HEK293 (cell line): ENCODE measurements around the gene TNIP1.

Source experiments
- CTCF ChIP-seq: fragments of 450-650 bp; formaldehyde crosslinking; IDR thresholded peaks from 2 replicates; pipeline ENCODE4 v1.5.1; 2016; ENCODE audit warnings: missing biosample characterization, missing genetic modification characterization
- GLIS2 ChIP-seq: fragments of 450-650 bp; formaldehyde crosslinking; IDR thresholded peaks from 2 replicates; pipeline ENCODE4 v1.5.1; 2016; ENCODE audit warnings: missing biosample characterization, missing genetic modification characterization
- HOXC10 ChIP-seq: sonication (generic); formaldehyde crosslinking; IDR thresholded peaks from 2 replicates; pipeline ENCODE4 v1.8.1; 2023; ENCODE audit warnings: mild to moderate bottlenecking, missing genetic modification reagents
- KLF10 ChIP-seq: fragments of 450-650 bp; IDR thresholded peaks from 2 replicates; pipeline ENCODE4 v1.5.1; 2018; ENCODE audit warnings: missing biosample characterization, mild to moderate bottlenecking, missing genetic modification characterization
- KLF7 ChIP-seq: fragments of 450-650 bp; formaldehyde crosslinking; IDR thresholded peaks from 2 replicates; pipeline ENCODE4 v1.5.1; 2016; ENCODE audit warnings: missing biosample characterization, missing genetic modification characterization, borderline replicate concordance
- MYNN ChIP-seq: fragments of 450-650 bp; formaldehyde crosslinking; IDR thresholded peaks from 2 replicates; pipeline ENCODE4 v1.5.1; 2016; ENCODE audit warnings: missing biosample characterization, missing genetic modification characterization, borderline replicate concordance
- PRDM1 ChIP-seq: fragments of 450-650 bp; formaldehyde crosslinking; IDR thresholded peaks from 2 replicates; pipeline ENCODE4; 2016; ENCODE audit warnings: missing biosample characterization, missing genetic modification characterization
- RBAK ChIP-seq: fragments of 450-650 bp; formaldehyde crosslinking; IDR thresholded peaks from 2 replicates; pipeline ENCODE4 v1.5.1; 2016; ENCODE audit warnings: missing biosample characterization, missing genetic modification characterization
- REPIN1 ChIP-seq: fragments of 450-650 bp; formaldehyde crosslinking; IDR thresholded peaks from 2 replicates; pipeline ENCODE4 v1.5.1; 2017; ENCODE audit warnings: missing biosample characterization, missing genetic modification characterization, low read depth
- SETDB1 ChIP-seq: IDR thresholded peaks from one replicate; pipeline ENCODE4 v1.6.1; 2017; ENCODE audit warnings: mild to moderate bottlenecking, low read length, moderate library complexity, mixed read lengths; ENCODE audit not compliant: insufficient read length
- SP2 ChIP-seq: fragments of 450-650 bp; formaldehyde crosslinking; IDR thresholded peaks from 2 replicates; pipeline ENCODE4 v1.5.1; 2016; ENCODE audit warnings: missing biosample characterization, missing genetic modification characterization
- SP3 ChIP-seq: fragments of 450-650 bp; formaldehyde crosslinking; IDR thresholded peaks from 2 replicates; pipeline ENCODE4 v1.5.1; 2016; ENCODE audit warnings: missing biosample characterization, missing genetic modification characterization
- TRIM28 ChIP-seq: IDR thresholded peaks from 2 replicates; pipeline ENCODE4 v1.6.1; 2011; ENCODE audit warnings: low read length, control low read depth, borderline replicate concordance
- YY2 ChIP-seq: fragments of 450-650 bp; formaldehyde crosslinking; IDR thresholded peaks from 2 replicates; pipeline ENCODE4 v1.5.1; 2016; ENCODE audit warnings: missing biosample characterization, missing genetic modification characterization
- ZBTB11 ChIP-seq: fragments of 450-650 bp; formaldehyde crosslinking; conservative IDR thresholded peaks from 2 replicates; pipeline ENCODE4 v1.5.1; 2016; ENCODE audit warnings: low read depth, missing biosample characterization, missing genetic modification characterization
- ZBTB48 ChIP-seq: fragments of 450-650 bp; formaldehyde crosslinking; IDR thresholded peaks from 2 replicates; pipeline ENCODE4 v1.5.1; 2016; ENCODE audit warnings: missing biosample characterization, missing genetic modification characterization
- ZBTB49 ChIP-seq: fragments of 450-650 bp; formaldehyde crosslinking; IDR thresholded peaks from 2 replicates; pipeline ENCODE4 v1.5.1; 2016; ENCODE audit warnings: missing biosample characterization, missing genetic modification characterization, low read depth
- ZBTB7A ChIP-seq: fragments of 450-650 bp; formaldehyde crosslinking; IDR thresholded peaks from 2 replicates; pipeline ENCODE4 v1.5.1; 2016; ENCODE audit warnings: low read depth, missing biosample characterization, missing genetic modification characterization
- ZBTB8A ChIP-seq: fragments of 450-650 bp; formaldehyde crosslinking; IDR thresholded peaks from 2 replicates; pipeline ENCODE4 v1.5.1; 2016; ENCODE audit warnings: missing biosample characterization, missing genetic modification characterization
- ZFP41 ChIP-seq: fragments of 450-650 bp; formaldehyde crosslinking; IDR thresholded peaks from 2 replicates; pipeline ENCODE4 v1.5.1; 2016; ENCODE audit warnings: missing biosample characterization, missing genetic modification characterization, borderline replicate concordance
- ZIC2 ChIP-seq: fragments of 450-650 bp; formaldehyde crosslinking; IDR thresholded peaks from 2 replicates; pipeline ENCODE4 v1.5.1; 2016; ENCODE audit warnings: missing biosample characterization, missing genetic modification characterization
- ZNF112 ChIP-seq: fragments of 450-650 bp; formaldehyde crosslinking; IDR thresholded peaks from 2 replicates; pipeline ENCODE4 v1.5.0; 2017; ENCODE audit warnings: missing biosample characterization, missing genetic modification characterization
- ZNF121 ChIP-seq: fragments of 450-650 bp; formaldehyde crosslinking; IDR thresholded peaks from 2 replicates; pipeline ENCODE4 v1.5.1; 2016; ENCODE audit warnings: missing biosample characterization, missing genetic modification characterization
- ZNF2 ChIP-seq: fragments of 450-650 bp; formaldehyde crosslinking; IDR thresholded peaks from 2 replicates; pipeline ENCODE4 v1.5.1; 2016; ENCODE audit warnings: missing biosample characterization, missing genetic modification characterization
- ZNF26 ChIP-seq: fragments of 450-650 bp; formaldehyde crosslinking; IDR thresholded peaks from 2 replicates; pipeline ENCODE4 v1.5.1; 2016; ENCODE audit warnings: missing biosample characterization, missing genetic modification characterization
- ZNF394 ChIP-seq: fragments of 450-650 bp; formaldehyde crosslinking; IDR thresholded peaks from 2 replicates; pipeline ENCODE4 v1.5.1; 2016; ENCODE audit warnings: missing biosample characterization, missing genetic modification characterization, mild to moderate bottlenecking, moderate library complexity, borderline replicate concordance
- ZNF404 ChIP-seq: fragments of 450-650 bp; formaldehyde crosslinking; IDR thresholded peaks from 2 replicates; pipeline ENCODE4 v1.5.1; 2017; ENCODE audit warnings: missing biosample characterization, missing genetic modification characterization
- ZNF416 ChIP-seq: fragments of 450-650 bp; formaldehyde crosslinking; IDR thresholded peaks from 2 replicates; pipeline ENCODE4 v1.5.1; 2016; ENCODE audit warnings: missing biosample characterization, missing genetic modification characterization
- ZNF555 ChIP-seq: fragments of 450-650 bp; formaldehyde crosslinking; conservative IDR thresholded peaks from 2 replicates; pipeline ENCODE4 v1.5.1; 2017; ENCODE audit warnings: missing biosample characterization, mild to moderate bottlenecking, missing genetic modification characterization, inconsistent platforms
- ZNF561 ChIP-seq: fragments of 450-650 bp; IDR thresholded peaks from 2 replicates; pipeline ENCODE4 v1.5.1; 2018; ENCODE audit warnings: missing biosample characterization, missing genetic modification characterization, borderline replicate concordance
- ZNF677 ChIP-seq: fragments of 450-650 bp; IDR thresholded peaks from 2 replicates; pipeline ENCODE4 v1.5.0; 2018; ENCODE audit warnings: missing biosample characterization, mild to moderate bottlenecking, missing genetic modification characterization, moderate library complexity
- ZNF785 ChIP-seq: fragments of 450-650 bp; formaldehyde crosslinking; IDR thresholded peaks from 2 replicates; pipeline ENCODE4 v1.5.1; 2016; ENCODE audit warnings: missing biosample characterization, missing genetic modification characterization
- ZSCAN30 ChIP-seq: fragments of 450-650 bp; IDR thresholded peaks from 2 replicates; pipeline ENCODE4 v1.5.1; 2018; ENCODE audit warnings: missing biosample characterization, mild to moderate bottlenecking, missing genetic modification characterization, moderate library complexity

The TNIP1 gene

GRCh38 chr5:151080613-151081430, at the start of gene TNIP1 (continued):
- TF ChIP-seq ZIC2 (tag by site-specific recombination): peak; percentile 91
- TF ChIP-seq SP3 (tag by site-specific recombination): peak; percentile 80
- peak; percentile 92 for TF ChIP-seq ZSCAN30 (tag by site-specific recombination)
- TF ChIP-seq PRDM1 (tag by site-specific recombination): no peak
- TF ChIP-seq SP2: peak; percentile 70
- peak; percentile 45; the same call in 1 of the 2 replicates for TF ChIP-seq MYNN (tag by site-specific recombination)
- 0 out of 2 replicates have a peak, but pooled peaks have one; percentile 29 for TF ChIP-seq HOXC10 (CRISPR knock-in tag)
- TF ChIP-seq ZNF394 (tag by site-specific recombination): peak; percentile 98
- TF ChIP-seq ZNF2 (tag by site-specific recombination): peak; percentile 83
- peak; percentile 96 for TF ChIP-seq KLF10 (tag by site-specific recombination)
- no peak for TF ChIP-seq ZNF26 (tag by site-specific recombination)
- no peak for TF ChIP-seq ZBTB49 (tag by site-specific recombination)
- no peak for TF ChIP-seq ZNF112 (tag by site-specific recombination)
- TF ChIP-seq YY2 (tag by site-specific recombination): no peak
- no peak for TF ChIP-seq ZNF785 (tag by site-specific recombination)
- TF ChIP-seq CTCF (tag by site-specific recombination): peak; percentile 82
- peak; percentile 40; the same call in 1 of the 2 replicates for TF ChIP-seq KLF7 (tag by site-specific recombination)
- peak; percentile 79; the same call in 1 of the 2 replicates for TF ChIP-seq ZNF561 (tag by site-specific recombination)
- peak; percentile 71 for TF ChIP-seq ZBTB7A (tag by site-specific recombination)
- no peak for TF ChIP-seq TRIM28
- no peak for TF ChIP-seq ZNF416
- peak; percentile 76; the same call in 1 of the 2 replicates for TF ChIP-seq REPIN1
- TF ChIP-seq ZNF121 (tag by site-specific recombination): peak; percentile 91
- no peak for TF ChIP-seq SETDB1
- no peak for TF ChIP-seq ZNF555
- TF ChIP-seq ZBTB48: peak; percentile 99
- TF ChIP-seq ZNF404 (tag by site-specific recombination): no peak
- TF ChIP-seq GLIS2 (tag by site-specific recombination): peak; percentile 98
- no peak for TF ChIP-seq ZFP41
- no peak for TF ChIP-seq ZNF677
- peak; percentile 88 for TF ChIP-seq ZBTB8A (tag by site-specific recombination)
- TF ChIP-seq RBAK: no peak
- peak; percentile 94 for TF ChIP-seq ZBTB11
